Heart left ventricle (tissue), 16 donors: ENCODE measurements around the gene TRIM65. TPM values are rescaled to one million over a fixed set of nuclear protein-coding genes. Genes with fewer than 3 reads are reported as not detected.
A peak's percentile ranks its signal among the peaks of the same experiment; 100 is the strongest.
"Not testable (repeated sequence)": the region's sequence is repeated elsewhere in the genome, so short reads cannot be mapped to it uniquely, and the experiment has no call there.

Source experiments
- ATAC-seq, 4 donors: fragments of 200-7000 bp; cut with Tn5 transposase; one replicate each; pipeline ENCODE4 v1.9.1; 2020 to 2022; ENCODE audit warnings: moderate library complexity in 4 of 4, mild to moderate bottlenecking in 3 of 4, moderate number of reproducible peaks in 1 of 4
- DNase-seq, 5 donors: peaks; one replicate each; pipeline ENCODE4 v3.0.0-alpha.2; 2020
- H3K27ac ChIP-seq, 12 donors: fragments of 200-600 bp; sonication (generic) in 4 of 12; one replicate each; pipeline versions ENCODE4 v1.5.0 to v1.8.0; 2016 to 2022; ENCODE audit warnings: mild to moderate bottlenecking in 2 of 12
- H3K27me3 ChIP-seq, 9 donors: fragments of 200-600 bp; sonication (generic) in 2 of 9; one replicate each; pipeline versions ENCODE4 v1.5.1 to v1.8.0; 2016 to 2022; ENCODE audit warnings: mild to moderate bottlenecking in 3 of 9
- H3K36me3 ChIP-seq, 9 donors: fragments of 200-600 bp; sonication (generic) in 2 of 9; one replicate each; pipeline versions ENCODE4 v1.5.0 to v1.8.0; 2018 to 2022; ENCODE audit warnings: mild to moderate bottlenecking in 2 of 9
- H3K4me1 ChIP-seq, 12 donors: fragments of 200-600 bp; sonication (generic) in 4 of 12; one replicate each; pipeline versions ENCODE4 v1.5.0 to v1.8.0; 2016 to 2022; ENCODE audit warnings: mild to moderate bottlenecking in 3 of 12
- H3K4me3 ChIP-seq, 12 donors: fragments of 200-600 bp; sonication (generic) in 4 of 12; one replicate each; pipeline versions ENCODE4 v1.5.0 to v1.8.0; 2017 to 2022; ENCODE audit warnings: mild to moderate bottlenecking in 9 of 12, moderate library complexity in 4 of 12
- H3K9me3 ChIP-seq, 12 donors: fragments of 200-600 bp; sonication (generic) in 4 of 12; one replicate each; pipeline versions ENCODE4 v1.5.0 to v1.8.0; 2016 to 2022; ENCODE audit warnings: mild to moderate bottlenecking in 1 of 12
- POLR2A ChIP-seq, 2 donors: fragments of 450-650 bp; IDR thresholded peaks; one replicate each; pipeline ENCODE4 v1.6.1; 2017; ENCODE audit warnings: antibody characterized with exemption in 2 of 2, mild to moderate bottlenecking in 2 of 2, moderate library complexity in 2 of 2
- WGBS, 4 donors: extraction: QIAGEN DNeasy Blood & Tissue Kit in 2 of 4; methylation state at CpG; one replicate each; pipeline versions ENCODE4 v1.1.5 to v1.1.7; 2013 to 2018; 5-methylcytosine and 5-hydroxymethylcytosine counted together
- intact Hi-C, 10 donors: fragments of 100-400 bp; cut with DNase I; formaldehyde crosslinking; loops; one replicate each; pipeline versions ENCODE4 v1.11.1 to v1.14.2; 2022
- polyA plus RNA-seq, 2 donors: library from polyadenylated mRNA; stranded (reverse); fragments of 200-250 nt; gene quantifications; one replicate each; pipeline ENCODE4 v1.2.3, GENCODE V29; 2013
- total RNA-seq, 9 donors: library from RNA; depleted of rRNA in 2 of 9; stranded (reverse); fragments of >200 nt in 2 of 9; fragmentation: NEBNext Ultra II Directional in 3 of 9; extraction: Animal tissue kit (Norgen Biotek cat#: 25700) in 3 of 9; gene quantifications; one replicate each; pipeline versions ENCODE4 v1.1.0 to v1.2.4, GENCODE V29; 2016 to 2023
- TF ChIP-seq, protein P1 (sequence below), 12 donors: fragments of 200-600 bp; sonication (generic) in 4 of 12; IDR thresholded peaks; one replicate each; pipeline versions ENCODE4 v1.5.0 to v1.8.0; 2018 to 2022; ENCODE audit warnings: antibody characterized with exemption in 12 of 12, mild to moderate bottlenecking in 5 of 12
- donor health status: ischemic (EF 13 %, LVEDD 7.1; RV severe dilation, severe dysfunction).
- donor health status: healthy with polysubstance abuse.
- donor health status: DM: no; HTN: yes; CAD: no.
- donor health status: DM: no; HTN: no; CAD: no.
- donor health status: ischemic (EF 25% LVEDD 6.9; RV normal size, moderate dysfunction).
- donor health status: ischemic (EF 25% LVEDD 5.7; RV mildly dilated, moderate dysfunction).
- donor health status: healthy.
- donor health status: DM: yes; HTN: yes; CAD: no.
- donor health status: ischemic (EF 35%, LVEDD 5.7; RV mildly dilated, moderate dysfunction).
- donor health status: nonischemic (EF 11% LVEDD 7.7; RV severe dilation, severe dysfunction).
- donor health status: DM: yes; HTN: yes; CAD: no.
- donor health status: PGD.
- donor health status: ischemic (EF 29% LVEDD 5.4; RV normal size, mild dysfunction).
- donor health status: nonischemic (EF 23%, LVEDD 6.1; RV moderate dilation, normal function).

The TRIM65 gene
- total and polyA plus RNA-seq, 11 donors: 6.8 to 16.1 (median 9.5) TPM

DNA sequence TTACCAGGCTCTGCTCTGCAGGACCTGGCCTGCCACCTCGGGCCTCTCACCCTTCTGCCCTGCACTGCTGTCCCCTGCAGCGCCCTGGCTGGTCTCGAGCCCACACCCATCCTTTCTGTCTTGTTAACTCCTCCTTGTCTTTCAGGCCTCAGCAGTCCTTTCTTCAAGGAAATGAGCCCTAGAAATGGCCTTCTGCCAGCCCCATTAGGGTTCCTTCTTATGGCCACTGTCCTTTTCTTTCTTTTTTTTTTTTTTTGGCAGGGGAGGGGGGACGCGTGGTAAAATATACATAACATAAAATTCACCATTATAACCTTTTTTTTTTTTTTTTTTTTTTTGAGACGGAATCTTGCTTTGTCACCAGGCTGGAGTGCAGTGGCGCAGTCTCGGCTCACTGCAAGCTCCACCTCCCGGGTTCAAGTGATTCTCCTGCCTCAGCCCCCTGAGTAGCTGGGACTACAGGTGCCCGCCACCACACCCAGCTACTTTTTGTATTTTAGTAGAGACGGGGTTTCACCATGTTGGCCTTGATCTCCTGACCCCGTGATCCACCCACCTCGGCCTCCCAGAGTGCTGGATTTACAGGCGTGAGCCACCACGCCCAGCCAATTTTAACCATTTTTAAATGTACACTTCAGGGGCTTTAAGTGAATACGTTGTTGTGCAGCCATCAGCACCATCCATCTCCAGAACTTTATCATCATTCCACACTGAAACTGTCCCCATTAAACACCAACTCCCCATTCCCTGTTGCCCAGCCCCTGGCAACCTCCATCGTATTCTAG lies 31.2 kb downstream of the TRIM65 start:
- H3K9me3 ChIP-seq, ATAC-seq, intact Hi-C loops, H3K27me3 ChIP-seq, H3K4me3 ChIP-seq, DNase-seq, H3K36me3 ChIP-seq: not testable (repeated sequence)
- H3K4me1 ChIP-seq: peaks cover 0 to 42% (median 29%) of the 10 kb centered on the region in 12 donors
- 80 to 84% (median 82%) methylated on average over 17 of the region's 17 CpGs for WGBS, 4 donors
- peak overlapping the region in 9 of 12 donors; percentile 37 to 76 (median 69) for H3K27ac ChIP-seq

DNA sequence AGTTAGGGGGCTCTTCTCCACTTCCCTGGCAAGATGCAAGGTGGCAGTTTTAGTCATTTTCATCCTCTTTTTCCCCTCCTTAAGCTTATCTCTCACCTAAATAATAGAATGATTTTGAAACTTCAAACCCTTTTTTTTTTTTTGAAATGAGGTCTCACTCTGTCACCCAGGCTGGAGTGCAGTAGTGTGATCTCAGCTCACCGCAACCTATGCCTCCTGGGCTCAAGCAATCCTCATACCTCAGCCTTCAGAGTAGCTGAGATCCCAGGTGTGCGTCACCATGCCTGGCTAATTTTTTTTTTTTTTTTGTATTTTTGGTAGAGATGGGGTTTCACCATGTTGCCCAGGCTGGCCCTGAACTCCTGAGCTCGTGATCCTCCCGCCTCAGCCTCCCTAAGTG lies 31.9 kb downstream of the TRIM65 start:
- ATAC-seq, intact Hi-C loops, H3K9me3 ChIP-seq, H3K36me3 ChIP-seq, H3K27me3 ChIP-seq, DNase-seq: not testable (repeated sequence)
- H3K4me1 ChIP-seq: peaks cover 0 to 38% (median 26%) of the 10 kb centered on the region in 12 donors
- 78 to 89% (median 85%) methylated on average over 4 of the region's 4 CpGs for WGBS, 4 donors
- H3K4me3 ChIP-seq: peak overlapping the region in 1 of 12 donors; percentile 1
- peak overlapping the region in 11 of 12 donors; percentile 35 to 76 (median 60) for H3K27ac ChIP-seq

DNA sequence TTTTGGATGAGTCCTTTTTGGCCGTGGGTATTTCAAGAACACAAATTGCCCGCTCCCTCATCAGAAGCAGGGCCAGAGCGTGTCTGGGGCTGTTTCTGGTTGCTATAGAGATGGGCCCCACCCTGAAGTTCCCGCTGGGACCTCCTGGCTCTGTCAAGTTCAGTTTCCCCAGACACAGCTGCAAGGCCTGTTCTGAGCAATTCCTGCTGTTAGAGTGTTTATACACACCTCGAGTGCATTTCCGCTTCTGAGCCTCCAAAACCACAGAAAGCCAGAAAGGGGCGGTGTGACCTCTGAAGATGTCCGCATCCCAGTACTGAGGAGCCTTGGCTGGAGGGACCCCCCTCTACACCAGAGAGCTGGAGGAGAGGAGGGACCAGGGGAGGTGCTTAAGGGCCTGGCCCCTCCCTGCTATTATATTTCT lies 32.3 kb downstream of the TRIM65 start:
- Histone ChIP-seq H3K27me3 (no peaks in the 10 kb centered on the region), H3K36me3 (no peaks in the 10 kb centered on the region), H3K9me3 (no peaks in the 10 kb centered on the region), H3K27ac (peak overlapping the region; percentile 19 to 76 (median 58)), H3K4me1 (peaks cover 0 to 34% (median 25%) of the 10 kb centered on the region in 12 donors), H3K4me3 (peak overlapping the region in 1 of 12 donors; percentile 1)
- WGBS, 4 donors: 24 to 46% (median 34%) methylated on average over 8 of the region's 8 CpGs
- peak in 1 of 2 donors; percentile 18 for TF ChIP-seq POLR2A (IDR thresholded peaks at IDR 0.05)
- TF ChIP-seq, protein P1, sequence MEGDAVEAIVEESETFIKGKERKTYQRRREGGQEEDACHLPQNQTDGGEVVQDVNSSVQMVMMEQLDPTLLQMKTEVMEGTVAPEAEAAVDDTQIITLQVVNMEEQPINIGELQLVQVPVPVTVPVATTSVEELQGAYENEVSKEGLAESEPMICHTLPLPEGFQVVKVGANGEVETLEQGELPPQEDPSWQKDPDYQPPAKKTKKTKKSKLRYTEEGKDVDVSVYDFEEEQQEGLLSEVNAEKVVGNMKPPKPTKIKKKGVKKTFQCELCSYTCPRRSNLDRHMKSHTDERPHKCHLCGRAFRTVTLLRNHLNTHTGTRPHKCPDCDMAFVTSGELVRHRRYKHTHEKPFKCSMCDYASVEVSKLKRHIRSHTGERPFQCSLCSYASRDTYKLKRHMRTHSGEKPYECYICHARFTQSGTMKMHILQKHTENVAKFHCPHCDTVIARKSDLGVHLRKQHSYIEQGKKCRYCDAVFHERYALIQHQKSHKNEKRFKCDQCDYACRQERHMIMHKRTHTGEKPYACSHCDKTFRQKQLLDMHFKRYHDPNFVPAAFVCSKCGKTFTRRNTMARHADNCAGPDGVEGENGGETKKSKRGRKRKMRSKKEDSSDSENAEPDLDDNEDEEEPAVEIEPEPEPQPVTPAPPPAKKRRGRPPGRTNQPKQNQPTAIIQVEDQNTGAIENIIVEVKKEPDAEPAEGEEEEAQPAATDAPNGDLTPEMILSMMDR (IDR thresholded peaks at IDR 0.05): peak in 3 of 12 donors; percentile 6 to 23 (median 11)
- intact Hi-C loops: no loop called here
- DNase-seq: peak; percentile 70 to 88 (median 82)
- ATAC-seq: peak; percentile 74 to 97 (median 90)

DNA sequence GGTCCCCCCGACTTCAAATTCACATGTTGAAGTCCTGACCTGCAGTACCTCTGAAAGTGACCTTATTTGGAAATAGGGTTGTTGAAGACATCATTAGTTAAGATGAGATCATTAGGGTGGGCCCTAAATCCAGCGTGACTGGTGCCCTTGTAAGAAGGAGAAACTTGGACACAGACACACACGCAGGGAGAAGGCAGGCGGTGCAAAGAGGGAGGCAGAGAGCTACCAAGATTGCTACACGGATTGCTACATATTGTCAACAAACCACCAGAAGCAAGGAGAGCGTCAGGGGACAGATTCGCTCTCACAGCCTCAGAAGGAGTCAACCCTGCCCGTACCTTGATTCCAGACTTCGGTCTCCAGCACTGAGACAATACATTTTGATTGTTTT lies 34.8 kb downstream of the TRIM65 start:
- WGBS, 4 donors: 80 to 86% (median 83%) methylated on average over 9 of the region's 9 CpGs
- intact Hi-C loops: no loop called here
- Histone ChIP-seq H3K4me1 (peaks cover 0 to 46% (median 22%) of the 10 kb centered on the region in 12 donors), H3K4me3 (no peak overlapping the region), H3K9me3 (no peaks in the 10 kb centered on the region), H3K36me3 (no peaks in the 10 kb centered on the region), H3K27ac (peak overlapping the region in 1 of 12 donors; percentile 32), H3K27me3 (no peaks in the 10 kb centered on the region)
- ATAC-seq: peak in 2 of 4 donors; percentile 17 to 40
- peak in 1 of 2 donors; percentile 16 for TF ChIP-seq POLR2A (IDR thresholded peaks at IDR 0.05)
- TF ChIP-seq, protein P1 (IDR thresholded peaks at IDR 0.05): no peak
- no peak for DNase-seq

- not testable (repeated sequence) for H3K9me3 ChIP-seq, H3K36me3 ChIP-seq, H3K27me3 ChIP-seq, DNase-seq, ATAC-seq
- peak overlapping the region in 1 of 12 donors; percentile 4 for H3K4me3 ChIP-seq
- H3K27ac ChIP-seq: peak overlapping the region in 11 of 12 donors; percentile 35 to 91 (median 68)
- peaks cover 0 to 50% (median 19%) of the 10 kb centered on the region in 12 donors for H3K4me1 ChIP-seq
- WGBS, 4 donors: 90 to 92% (median 91%) methylated on average over 10 of the region's 10 CpGs
- intact Hi-C loops: loop anchor here in 4 of 10 donors (5.0 kb wide), 2 partner anchors 33 to 38 kb away; partner anchors contain the start of gene TRIM65 (in 3 of the 4)
These were observed 37.4 kb downstream of the TRIM65 start for GRCh38 chr17:75859358-75859757.
